HUDEP-2 (cell line): ENCODE results near the gene HAND1.
A peak's percentile ranks its signal among the peaks of the same experiment; 100 is the strongest.

Experiments used
- DNase-seq, 76 experiments: peaks; one replicate each; lab custom pipeline; 2025; ENCODE audit not compliant: unreplicated experiment in 76 of 76; lab: John Stamatoyannopoulos, UW

HAND1 gene

DNA sequence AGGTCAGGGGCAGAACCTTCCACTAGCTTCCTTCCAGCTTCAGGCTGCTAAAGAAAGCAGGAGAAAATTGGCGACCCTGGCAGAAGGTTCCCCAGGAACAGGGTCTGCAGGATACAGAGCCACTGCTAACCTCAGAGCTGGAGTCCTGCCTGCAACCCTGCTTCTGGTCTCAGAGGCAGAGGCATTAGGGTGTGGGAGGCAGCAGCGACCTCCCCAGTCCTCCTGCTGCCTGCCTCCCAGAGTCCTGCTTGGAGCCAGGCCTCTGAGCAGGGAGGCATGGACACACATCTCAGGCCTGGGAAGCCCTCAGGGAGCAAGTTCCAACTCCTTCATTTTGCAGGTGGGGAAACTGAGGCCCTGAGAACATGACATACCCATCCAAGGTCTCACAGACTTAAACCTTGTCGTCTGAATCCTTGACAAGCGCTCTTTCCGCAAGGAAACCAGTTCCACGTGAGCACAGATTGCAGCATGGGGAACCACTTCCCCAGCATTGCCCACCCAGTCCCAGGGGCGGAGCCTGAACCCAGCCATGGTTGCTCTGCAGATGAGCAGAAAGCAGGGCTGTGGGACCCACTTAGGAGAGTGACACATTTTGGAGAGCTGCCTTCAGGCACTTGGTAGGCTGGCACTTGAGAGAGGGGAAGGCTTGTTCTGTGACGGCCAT is 28.2 kb upstream of the HAND1 start:
- DNase-seq = no peak

DNA sequence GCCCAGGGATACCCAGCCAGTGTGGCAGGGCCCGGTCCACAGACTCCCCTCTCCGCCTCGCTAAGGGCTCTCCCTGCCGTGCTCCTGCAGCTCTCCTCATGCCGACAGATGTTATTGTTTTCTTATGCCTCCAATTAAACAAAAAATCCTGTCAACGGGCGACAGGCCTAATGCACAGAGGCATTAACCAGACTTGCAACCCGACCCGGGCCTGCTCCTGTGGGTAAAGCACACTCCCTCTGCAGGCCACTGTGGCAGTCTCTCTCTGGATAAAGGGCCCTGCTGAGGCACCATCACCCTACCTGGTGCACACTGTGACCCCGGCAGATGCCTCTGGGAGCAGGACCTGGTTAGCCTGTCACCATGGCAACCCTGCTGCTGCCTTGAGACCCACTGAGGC is 27.5 kb upstream of the HAND1 start:
- DNase-seq = no peak

GRCh38 chr5:154503698-154504039 is 25.6 kb upstream of the HAND1 start:
- DNase-seq = no peak

DNA sequence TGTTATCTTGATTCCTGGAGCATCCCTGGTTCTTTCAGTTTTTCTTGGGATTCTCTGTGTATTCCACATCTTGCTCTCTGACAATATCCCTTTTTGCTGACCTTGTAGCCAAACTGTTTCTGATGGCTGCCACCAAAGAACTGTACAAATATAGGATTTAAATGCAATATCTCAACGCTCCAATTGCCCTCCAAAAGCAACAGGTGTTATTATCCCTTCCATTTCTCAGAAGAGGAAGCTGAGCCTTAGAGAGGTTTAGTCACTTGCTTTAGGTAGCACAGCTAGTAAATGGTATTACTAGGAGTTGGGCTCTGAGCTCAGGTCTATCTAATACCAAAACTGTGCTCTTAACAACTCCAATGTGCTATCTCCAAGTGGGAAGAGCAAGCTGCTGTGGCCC is 24.2 kb upstream of the HAND1 start:
- no peak for DNase-seq

DNA sequence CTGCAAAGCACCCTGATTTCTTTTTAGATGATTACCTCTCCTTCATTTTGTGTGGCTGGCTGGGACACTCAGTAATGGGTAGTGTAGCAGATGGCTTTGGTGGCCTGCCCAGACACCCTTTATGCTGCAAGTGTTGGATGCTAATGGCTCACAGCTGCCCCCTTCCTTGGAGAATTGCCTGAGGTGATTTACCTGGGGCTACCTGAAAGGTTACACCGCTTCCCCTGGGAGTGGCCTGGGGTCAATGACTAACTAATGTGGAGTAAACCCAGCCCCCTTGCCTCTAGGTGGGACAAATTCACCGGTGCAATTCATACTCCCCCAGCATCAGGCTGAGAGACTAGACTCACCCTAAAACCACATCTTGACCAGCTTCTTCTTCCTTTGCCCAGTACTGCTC is 23.5 kb upstream of the HAND1 start:
- DNase-seq = no peak

DNA sequence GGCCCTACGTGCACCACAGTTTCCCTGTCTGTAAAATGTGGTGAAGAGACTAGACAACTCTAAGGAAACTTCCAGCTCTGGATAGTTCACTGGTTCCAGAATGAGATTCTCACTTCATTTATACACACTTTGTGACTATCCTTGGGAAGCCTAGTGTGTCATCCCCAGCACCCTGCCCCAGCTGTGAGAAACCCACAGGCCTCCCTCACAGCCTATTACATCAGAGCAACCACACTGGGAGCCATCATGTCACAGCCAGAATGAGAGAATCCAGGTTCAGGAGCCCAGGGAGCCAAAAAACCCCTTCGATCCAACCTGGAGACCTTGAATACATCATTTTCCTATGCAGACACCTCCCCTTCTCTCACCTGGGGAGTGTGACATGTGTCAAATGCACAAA is 21.0 kb upstream of the HAND1 start:
- no peak for DNase-seq

- peak in 17 of 76 experiments; percentile 5 to 43 (median 13) for DNase-seq
Measured at GRCh38 chr5:154498591-154498990, 20.6 kb upstream of the HAND1 start.

GRCh38 chr5:154494036-154494435 is 16.0 kb upstream of the HAND1 start:
- no peak for DNase-seq

- no peak for DNase-seq
Measured at GRCh38 chr5:154493274-154493673, 15.2 kb upstream of the HAND1 start.

- no peak for DNase-seq
Measured at GRCh38 chr5:154491941-154492340, 13.9 kb upstream of the HAND1 start.

DNA sequence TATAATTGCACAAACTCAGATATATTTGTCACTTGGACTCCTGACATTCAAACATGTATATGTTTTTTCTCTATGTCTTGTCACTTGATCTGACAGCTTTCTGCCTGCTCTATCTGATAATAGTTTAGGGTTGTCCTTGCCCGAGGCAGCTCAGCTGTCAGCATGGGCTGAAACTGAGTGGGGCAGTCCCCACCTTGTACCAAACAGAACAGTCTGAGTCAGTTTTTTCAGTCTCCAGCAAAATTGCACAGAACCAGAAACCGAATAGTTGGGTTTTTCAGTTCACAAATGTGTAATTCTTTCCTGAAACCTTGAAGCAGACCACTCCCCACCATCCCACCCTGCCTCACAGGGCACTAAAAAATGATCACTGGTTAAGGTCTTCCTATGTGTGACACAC is 9.5 kb upstream of the HAND1 start:
- DNase-seq = peak in 1 of 76 experiments; percentile 5

GRCh38 chr5:154486427-154486866 is 8.4 kb upstream of the HAND1 start:
- no peak for DNase-seq

DNA sequence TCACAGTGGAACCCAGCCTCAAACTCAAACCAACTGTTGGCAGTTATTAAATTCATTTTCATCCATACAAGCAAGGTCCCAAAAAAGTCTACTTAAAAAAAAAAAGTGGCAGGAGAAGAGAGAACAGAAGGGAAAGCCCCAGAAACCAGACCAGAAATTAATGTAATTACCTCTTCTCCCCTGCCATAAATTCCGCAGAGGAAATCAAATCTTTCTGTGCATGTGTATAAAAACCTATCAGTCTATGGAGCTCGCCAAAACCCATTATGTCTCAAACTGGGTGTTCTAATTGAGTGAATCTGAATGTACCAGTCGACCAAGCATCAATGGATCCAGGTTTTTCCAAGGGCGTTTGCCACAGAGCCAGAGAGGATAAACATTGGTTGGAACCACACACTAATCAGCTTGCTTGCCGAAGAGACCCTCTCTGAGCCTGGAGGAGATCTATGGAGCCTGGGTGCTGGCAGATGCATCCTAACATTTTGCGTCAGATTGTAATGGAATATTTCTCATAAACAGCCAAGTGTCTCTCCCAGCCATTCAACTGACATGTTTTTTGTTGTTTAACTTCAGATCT is 7.9 kb upstream of the HAND1 start:
- no peak for DNase-seq

DNA sequence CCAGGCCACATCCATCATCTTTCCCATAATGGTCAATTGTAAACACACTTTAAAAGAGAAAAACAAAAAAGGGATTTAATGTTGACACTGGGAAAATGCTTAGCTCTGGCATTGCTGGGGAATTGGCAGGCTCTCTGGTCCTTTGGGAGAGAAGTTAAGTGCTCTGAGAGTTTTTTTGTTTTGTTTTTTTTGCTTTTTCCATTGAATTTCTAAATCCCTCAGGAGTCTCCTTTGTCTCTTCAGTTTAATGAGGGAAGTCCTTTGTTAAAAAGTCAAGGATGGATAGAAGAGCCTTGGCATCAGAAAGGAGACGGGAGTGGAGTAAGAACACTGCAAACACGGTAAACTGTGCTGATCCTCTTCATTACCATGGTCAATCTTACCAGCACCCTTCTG is 7.1 kb upstream of the HAND1 start:
- DNase-seq = no peak

GRCh38 chr5:154484393-154485095 is 6.5 kb upstream of the HAND1 start:
- DNase-seq = no peak

DNA sequence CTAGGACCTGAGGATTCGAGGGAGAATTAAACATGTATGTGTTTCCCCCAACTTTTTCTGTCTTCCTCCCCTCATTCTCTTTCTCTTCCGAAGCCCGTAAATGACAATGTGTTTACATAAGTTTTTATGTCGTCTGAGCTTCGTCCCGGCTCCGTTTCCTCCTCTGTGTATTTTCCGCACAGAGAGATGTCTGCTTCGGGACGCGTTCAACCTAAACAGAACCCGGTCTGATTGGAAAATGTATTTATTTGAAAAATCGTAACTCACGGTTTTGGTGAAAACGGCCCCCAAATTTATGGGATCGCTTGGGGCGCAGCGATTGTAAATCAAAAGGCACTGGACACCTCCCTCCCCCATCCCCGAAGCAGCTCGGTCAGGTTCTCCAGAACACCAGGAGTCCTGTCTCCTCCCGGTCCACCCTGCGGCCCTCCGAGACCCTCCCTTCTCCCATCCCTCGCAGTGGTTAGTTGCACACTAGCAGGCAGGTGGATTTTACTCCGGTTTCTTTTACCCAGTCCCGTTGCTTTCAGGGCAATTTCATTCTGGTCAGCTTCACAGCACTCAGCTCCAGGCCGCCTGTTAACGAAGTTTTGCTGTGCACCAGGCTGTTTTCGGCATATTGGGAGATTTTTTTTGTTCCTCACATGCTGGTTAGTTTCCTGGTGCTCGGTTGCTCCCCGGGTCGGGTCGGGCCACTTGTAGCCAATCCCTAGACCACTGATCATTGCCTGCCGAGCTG is 5.8 kb upstream of the HAND1 start:
- DNase-seq = no peak

DNA sequence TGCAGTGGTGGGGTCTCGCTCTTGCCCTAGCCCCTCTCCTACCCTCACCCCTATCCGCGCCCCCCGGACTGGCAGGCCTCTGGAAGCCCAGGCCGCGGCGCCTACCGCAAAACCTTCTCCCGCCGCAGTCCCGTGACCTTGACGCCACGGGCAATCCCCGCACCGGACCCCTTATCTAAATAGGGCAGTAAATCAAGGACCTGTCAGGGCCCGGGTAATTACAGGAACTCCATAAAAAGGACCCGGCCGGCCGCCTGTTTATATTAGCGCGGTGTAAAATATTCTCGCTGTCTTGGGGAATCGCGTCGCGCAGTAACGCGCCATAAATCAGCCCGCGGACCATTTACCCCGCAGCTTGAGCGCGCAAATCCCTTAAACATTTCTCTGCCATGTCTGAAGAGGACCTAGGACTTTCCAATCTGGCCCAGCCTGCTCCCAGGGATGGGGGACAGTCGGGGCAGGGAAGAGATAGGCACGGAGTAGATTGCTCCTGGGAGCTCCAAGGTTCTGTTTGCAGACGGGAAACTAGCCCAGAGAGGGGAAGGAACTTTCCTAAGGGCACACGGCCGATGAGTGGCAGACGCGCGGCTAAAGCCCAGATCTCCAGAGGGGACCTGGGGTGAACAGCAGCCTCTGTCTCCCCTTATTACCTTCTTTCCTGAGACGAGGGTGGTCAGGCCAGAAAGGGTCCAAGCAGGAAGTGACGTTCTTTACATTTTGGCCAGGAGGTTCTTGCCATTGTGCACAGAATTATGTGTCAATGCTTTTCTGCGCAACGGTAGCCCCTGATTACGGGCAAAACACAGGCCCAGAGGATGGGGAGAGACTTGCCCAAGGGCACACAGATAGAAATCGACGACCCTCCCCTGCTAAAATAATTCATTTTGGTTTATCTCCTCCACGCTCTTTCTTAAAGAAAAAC is 4.8 kb upstream of the HAND1 start:
- DNase-seq = no peak

- no peak for DNase-seq
Measured at GRCh38 chr5:154481584-154482381, 3.8 kb upstream of the HAND1 start.

DNA sequence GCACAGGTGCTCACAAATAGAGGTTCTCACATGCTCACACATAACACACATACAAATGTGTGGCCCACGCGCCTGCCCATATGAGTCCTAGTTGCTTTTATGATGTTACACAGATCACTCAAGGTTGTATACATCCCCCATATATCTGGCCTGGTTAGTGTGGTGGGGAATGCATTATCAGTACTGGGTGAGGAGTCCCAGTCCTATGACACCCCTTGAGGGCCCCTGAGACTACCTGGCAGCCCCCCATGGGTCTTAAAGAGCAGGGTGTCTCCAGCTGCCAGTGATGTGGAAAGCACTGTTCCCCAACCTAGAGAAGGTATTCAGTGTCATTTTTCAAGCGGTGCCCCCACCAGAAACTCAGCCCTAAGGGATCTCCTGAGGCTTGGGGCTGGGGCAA is 2.8 kb upstream of the HAND1 start:
- DNase-seq = no peak
